ENCODE measurements around the gene FAM3B.

Gene FAM3B

DNA sequence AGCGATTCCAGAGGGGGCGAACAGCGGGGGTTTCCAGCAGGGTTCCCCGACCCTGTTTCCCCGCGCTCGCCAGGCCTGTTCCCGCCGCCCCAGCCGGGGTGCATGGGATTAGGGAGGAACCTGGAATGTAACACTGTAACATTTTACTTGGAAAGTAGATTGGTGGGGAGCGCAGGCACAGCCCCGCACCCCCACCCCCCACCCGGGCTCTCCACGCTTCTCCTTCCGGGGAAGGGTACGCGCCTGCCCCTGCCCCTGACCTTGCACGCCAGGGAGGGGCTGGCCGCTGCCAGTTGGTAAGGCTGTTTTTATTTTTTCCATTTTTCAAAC lies 427 bp downstream of the FAM3B start:
- no peak for DNase-seq (ENCODE audit: low read depth in 1 of 2, low spot score in 1 of 2)
- no peak overlapping the region for H3K27ac ChIP-seq (replicated peaks)
- TF ChIP-seq SPI1 (IDR thresholded peaks at IDR 0.05; ENCODE audit: borderline replicate concordance, low read depth), result no peak
- H3K27me3 ChIP-seq (ENCODE audit: insufficient read depth, poor library complexity, severe bottlenecking), result peaks cover 7% of the 10 kb centered on the region
- H3K4me3 ChIP-seq (replicated peaks; ENCODE audit: insufficient read depth, low read length), result no peak overlapping the region

DNA sequence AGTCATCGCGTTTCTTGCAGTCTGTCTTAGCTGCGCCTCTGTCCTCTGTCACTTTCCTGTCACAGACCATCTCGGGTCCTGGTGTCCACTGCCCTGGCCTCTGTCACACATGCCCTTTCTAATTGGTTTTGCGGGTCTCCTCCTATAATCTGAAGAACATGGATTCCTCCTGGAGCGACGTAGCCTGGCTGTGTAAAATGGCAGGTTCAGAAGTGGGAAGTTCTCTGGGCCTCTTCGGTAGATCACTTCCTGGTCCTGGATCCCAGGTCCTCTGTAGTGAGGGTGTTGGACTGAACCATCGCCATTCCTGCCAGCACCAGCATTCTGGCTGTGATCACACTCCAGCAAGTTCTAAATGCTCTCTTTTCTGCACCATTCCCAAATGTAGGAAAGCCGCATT lies 857 bp downstream of the FAM3B start:
- Histone ChIP-seq H3K27ac (replicated peaks) (no peak overlapping the region), H3K27me3 (ENCODE audit: insufficient read depth, poor library complexity, severe bottlenecking) (peaks cover 7% of the 10 kb centered on the region), H3K4me3 (replicated peaks; ENCODE audit: insufficient read depth, low read length) (no peak overlapping the region)
- TF ChIP-seq, protein P1, sequence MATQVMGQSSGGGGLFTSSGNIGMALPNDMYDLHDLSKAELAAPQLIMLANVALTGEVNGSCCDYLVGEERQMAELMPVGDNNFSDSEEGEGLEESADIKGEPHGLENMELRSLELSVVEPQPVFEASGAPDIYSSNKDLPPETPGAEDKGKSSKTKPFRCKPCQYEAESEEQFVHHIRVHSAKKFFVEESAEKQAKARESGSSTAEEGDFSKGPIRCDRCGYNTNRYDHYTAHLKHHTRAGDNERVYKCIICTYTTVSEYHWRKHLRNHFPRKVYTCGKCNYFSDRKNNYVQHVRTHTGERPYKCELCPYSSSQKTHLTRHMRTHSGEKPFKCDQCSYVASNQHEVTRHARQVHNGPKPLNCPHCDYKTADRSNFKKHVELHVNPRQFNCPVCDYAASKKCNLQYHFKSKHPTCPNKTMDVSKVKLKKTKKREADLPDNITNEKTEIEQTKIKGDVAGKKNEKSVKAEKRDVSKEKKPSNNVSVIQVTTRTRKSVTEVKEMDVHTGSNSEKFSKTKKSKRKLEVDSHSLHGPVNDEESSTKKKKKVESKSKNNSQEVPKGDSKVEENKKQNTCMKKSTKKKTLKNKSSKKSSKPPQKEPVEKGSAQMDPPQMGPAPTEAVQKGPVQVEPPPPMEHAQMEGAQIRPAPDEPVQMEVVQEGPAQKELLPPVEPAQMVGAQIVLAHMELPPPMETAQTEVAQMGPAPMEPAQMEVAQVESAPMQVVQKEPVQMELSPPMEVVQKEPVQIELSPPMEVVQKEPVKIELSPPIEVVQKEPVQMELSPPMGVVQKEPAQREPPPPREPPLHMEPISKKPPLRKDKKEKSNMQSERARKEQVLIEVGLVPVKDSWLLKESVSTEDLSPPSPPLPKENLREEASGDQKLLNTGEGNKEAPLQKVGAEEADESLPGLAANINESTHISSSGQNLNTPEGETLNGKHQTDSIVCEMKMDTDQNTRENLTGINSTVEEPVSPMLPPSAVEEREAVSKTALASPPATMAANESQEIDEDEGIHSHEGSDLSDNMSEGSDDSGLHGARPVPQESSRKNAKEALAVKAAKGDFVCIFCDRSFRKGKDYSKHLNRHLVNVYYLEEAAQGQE (IDR thresholded peaks at IDR 0.05; ENCODE audit: insufficient replicate concordance, low read depth), result no peak
- TF ChIP-seq, protein P2, sequence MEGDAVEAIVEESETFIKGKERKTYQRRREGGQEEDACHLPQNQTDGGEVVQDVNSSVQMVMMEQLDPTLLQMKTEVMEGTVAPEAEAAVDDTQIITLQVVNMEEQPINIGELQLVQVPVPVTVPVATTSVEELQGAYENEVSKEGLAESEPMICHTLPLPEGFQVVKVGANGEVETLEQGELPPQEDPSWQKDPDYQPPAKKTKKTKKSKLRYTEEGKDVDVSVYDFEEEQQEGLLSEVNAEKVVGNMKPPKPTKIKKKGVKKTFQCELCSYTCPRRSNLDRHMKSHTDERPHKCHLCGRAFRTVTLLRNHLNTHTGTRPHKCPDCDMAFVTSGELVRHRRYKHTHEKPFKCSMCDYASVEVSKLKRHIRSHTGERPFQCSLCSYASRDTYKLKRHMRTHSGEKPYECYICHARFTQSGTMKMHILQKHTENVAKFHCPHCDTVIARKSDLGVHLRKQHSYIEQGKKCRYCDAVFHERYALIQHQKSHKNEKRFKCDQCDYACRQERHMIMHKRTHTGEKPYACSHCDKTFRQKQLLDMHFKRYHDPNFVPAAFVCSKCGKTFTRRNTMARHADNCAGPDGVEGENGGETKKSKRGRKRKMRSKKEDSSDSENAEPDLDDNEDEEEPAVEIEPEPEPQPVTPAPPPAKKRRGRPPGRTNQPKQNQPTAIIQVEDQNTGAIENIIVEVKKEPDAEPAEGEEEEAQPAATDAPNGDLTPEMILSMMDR (IDR thresholded peaks at IDR 0.05; ENCODE audit: insufficient read depth, low read length), result no peak
- TF ChIP-seq GABPA (IDR thresholded peaks at IDR 0.05; ENCODE audit: low read depth) (no peak), POLR2AphosphoS5 (IDR thresholded peaks at IDR 0.05; ENCODE audit: low read depth) (no peak), SPI1 (IDR thresholded peaks at IDR 0.05; ENCODE audit: borderline replicate concordance, low read depth) (no peak)
- no peak for DNase-seq (ENCODE audit: low read depth in 1 of 2, low spot score in 1 of 2)

DNA sequence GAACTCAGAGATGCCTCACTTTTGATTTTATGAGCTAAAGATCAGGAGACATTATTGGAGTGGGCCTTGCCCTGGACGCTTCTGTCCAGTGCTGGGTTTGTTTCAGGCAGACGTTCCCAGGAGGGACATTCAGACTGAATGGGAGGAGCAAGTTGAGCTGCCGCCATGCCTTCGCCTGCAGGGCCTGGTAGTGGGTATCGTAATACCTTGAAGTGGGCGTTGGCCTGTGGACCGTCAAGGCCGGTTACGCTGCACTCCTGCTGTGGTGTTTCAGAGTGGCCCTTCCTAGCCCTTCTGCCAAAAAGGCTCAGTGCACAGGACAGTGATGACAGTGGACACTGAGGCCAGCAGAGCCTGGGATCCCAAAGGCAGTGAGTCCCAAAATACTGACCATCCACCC lies 1.6 kb downstream of the FAM3B start:
- no peak for DNase-seq (ENCODE audit: low read depth in 1 of 2, low spot score in 1 of 2)
- H3K27me3 ChIP-seq (ENCODE audit: insufficient read depth, poor library complexity, severe bottlenecking), result peaks cover 7% of the 10 kb centered on the region
- TF ChIP-seq, protein P1 (IDR thresholded peaks at IDR 0.05; ENCODE audit: insufficient replicate concordance, low read depth), result no peak
- no peak for TF ChIP-seq GABPA (IDR thresholded peaks at IDR 0.05; ENCODE audit: low read depth)
- TF ChIP-seq, protein P2 (IDR thresholded peaks at IDR 0.05; ENCODE audit: insufficient read depth, low read length), result no peak
- no peak for TF ChIP-seq POLR2AphosphoS5 (IDR thresholded peaks at IDR 0.05; ENCODE audit: low read depth)
- TF ChIP-seq SPI1 (IDR thresholded peaks at IDR 0.05; ENCODE audit: borderline replicate concordance, low read depth), result no peak

DNA sequence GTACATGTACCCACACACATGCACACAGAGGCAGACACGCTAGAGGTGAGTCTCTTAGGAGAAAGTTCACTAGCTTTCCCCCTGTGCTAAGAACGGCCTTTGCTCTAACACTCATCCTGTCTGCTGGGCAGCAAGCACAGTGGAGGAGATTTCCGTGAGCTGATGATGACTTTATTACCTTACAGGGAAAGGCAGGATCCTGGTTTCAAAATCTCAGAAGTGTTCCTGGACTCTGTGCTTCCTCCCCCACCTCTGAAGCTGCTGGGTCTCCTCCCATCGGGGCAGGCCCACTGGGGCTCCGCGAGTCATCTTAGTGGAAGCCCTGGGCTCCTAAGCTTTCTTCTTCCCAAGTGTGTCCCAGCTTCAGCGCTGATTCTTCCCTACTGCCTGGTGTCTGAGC lies 2.7 kb downstream of the FAM3B start:
- peaks cover 7% of the 10 kb centered on the region for H3K27me3 ChIP-seq (ENCODE audit: insufficient read depth, poor library complexity, severe bottlenecking)
- no peak overlapping the region for H3K4me3 ChIP-seq (replicated peaks; ENCODE audit: insufficient read depth, low read length)
- no peak for DNase-seq (ENCODE audit: low read depth in 1 of 2, low spot score in 1 of 2)
- H3K27ac ChIP-seq (replicated peaks), result no peak overlapping the region
- TF ChIP-seq, protein P1 (IDR thresholded peaks at IDR 0.05; ENCODE audit: insufficient replicate concordance, low read depth), result no peak
- TF ChIP-seq, protein P2 (IDR thresholded peaks at IDR 0.05; ENCODE audit: insufficient read depth, low read length), result no peak
- TF ChIP-seq POLR2AphosphoS5 (IDR thresholded peaks at IDR 0.05; ENCODE audit: low read depth), result no peak
- TF ChIP-seq SPI1 (IDR thresholded peaks at IDR 0.05; ENCODE audit: borderline replicate concordance, low read depth), result no peak
- TF ChIP-seq GABPA (IDR thresholded peaks at IDR 0.05; ENCODE audit: low read depth), result no peak

More for the DNA sequence above, 1.6 kb downstream of the FAM3B start:
- Histone ChIP-seq H3K4me3 (replicated peaks; ENCODE audit: insufficient read depth, low read length) (no peak overlapping the region), H3K27ac (replicated peaks) (no peak overlapping the region)
